Neuron (in vitro differentiated cells): ENCODE data around the gene OR2L13.
"Not testable (repeated sequence)": the region's sequence is repeated elsewhere in the genome, so short reads cannot be mapped to it uniquely, and the experiment has no call there.

Source experiments
- H2AFZ ChIP-seq: one replicate; pipeline ENCODE4 v1.6.1; 2013; ENCODE audit warnings: low read depth, mild to moderate bottlenecking, inconsistent platforms, low read length, moderate library complexity
- H3K27me3 ChIP-seq: one replicate; pipeline ENCODE4 v1.6.1; 2013; ENCODE audit warnings: low read length; ENCODE audit not compliant: insufficient read depth
- H3K36me3 ChIP-seq: one replicate; pipeline ENCODE4 v1.6.1; 2013; ENCODE audit warnings: low read length; ENCODE audit not compliant: insufficient read depth
- H3K4me1 ChIP-seq: one replicate; pipeline ENCODE4 v1.6.1; 2013; ENCODE audit warnings: low read length; ENCODE audit not compliant: insufficient read depth
- H3K4me3 ChIP-seq: 2 replicates; pipeline ENCODE4 v1.5.1; 2013; ENCODE audit warnings: mild to moderate bottlenecking, low read length, moderate library complexity
- H3K9me3 ChIP-seq: one replicate; pipeline ENCODE4 v1.6.1; 2013; ENCODE audit warnings: low read length

The OR2L13 gene, protein sequence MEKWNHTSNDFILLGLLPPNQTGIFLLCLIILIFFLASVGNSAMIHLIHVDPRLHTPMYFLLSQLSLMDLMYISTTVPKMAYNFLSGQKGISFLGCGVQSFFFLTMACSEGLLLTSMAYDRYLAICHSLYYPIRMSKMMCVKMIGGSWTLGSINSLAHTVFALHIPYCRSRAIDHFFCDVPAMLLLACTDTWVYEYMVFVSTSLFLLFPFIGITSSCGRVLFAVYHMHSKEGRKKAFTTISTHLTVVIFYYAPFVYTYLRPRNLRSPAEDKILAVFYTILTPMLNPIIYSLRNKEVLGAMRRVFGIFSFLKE

GRCh38 chr1:248094884-248095283 is at the start of gene OR2L13:
OR2L13 (plus strand) TSS chr1:248095184; CDS start chr1:248099376, 4,192 bp downstream.
- H3K9me3 ChIP-seq: no peaks in the 10 kb centered on the region
- H3K27me3 ChIP-seq: no peaks in the 10 kb centered on the region
- H3K4me1 ChIP-seq: no peaks in the 10 kb centered on the region
- H3K4me3 ChIP-seq: no peak within 1 kb of the TSS
- no peaks in the 10 kb centered on the region for H3K36me3 ChIP-seq
- no peak within 1 kb of the TSS for H2AFZ ChIP-seq

DNA sequence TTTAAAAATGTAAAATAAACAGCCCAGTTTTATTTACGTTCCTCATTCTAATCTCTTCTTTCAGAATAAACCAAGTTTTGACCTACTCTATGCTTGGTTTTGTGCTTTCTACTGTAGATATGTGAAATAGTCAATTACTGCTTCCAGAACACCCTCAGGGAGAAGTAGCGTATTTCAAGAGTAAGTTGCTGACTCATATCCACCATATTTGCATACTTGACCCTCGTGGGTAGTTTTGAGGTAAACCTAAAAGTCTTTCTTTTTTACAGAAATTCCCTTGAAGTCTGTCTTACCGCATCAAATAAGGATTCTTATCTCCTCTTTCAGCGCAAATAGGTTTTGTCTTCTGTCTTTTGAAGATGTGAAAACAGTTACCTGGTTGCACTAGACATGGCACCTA is 49.8 kb upstream of the OR2L13 start:
- Histone ChIP-seq H3K27me3 (no peaks in the 10 kb centered on the region), H3K4me1 (no peaks in the 10 kb centered on the region), H3K9me3 (no peaks in the 10 kb centered on the region), H3K4me3 (no peak overlapping the region), H2AFZ (no peak overlapping the region), H3K36me3 (no peaks in the 10 kb centered on the region)

- no peaks in the 10 kb centered on the region for H3K4me1 ChIP-seq
Measured at GRCh38 chr1:248046536-248046935, 48.4 kb upstream of the OR2L13 start, which contains the start of gene OR2L3. OR2L3 (plus strand) TSS chr1:248046836; CDS start chr1:248060682, 13,846 bp downstream.

DNA sequence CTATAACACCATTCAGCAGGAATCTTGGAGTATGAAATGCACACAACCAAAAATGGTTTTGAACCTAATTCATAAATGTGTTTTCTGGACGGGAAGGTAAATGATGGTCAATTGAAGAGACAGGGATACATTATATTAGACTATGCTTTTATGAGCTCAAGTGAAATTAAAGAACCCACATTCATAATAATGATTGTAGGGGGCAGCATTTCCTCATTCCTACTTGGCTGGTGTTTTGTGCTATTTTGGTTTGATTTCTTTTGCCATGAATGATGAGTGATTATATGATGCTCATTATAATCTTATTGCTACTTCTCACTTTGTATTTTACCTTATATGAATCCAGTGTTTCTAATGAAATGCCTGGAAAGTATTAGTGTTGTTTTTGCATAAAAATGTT is 48.0 kb upstream of the OR2L13 start:
- Histone ChIP-seq H3K4me3 (no peak overlapping the region), H3K9me3 (no peaks in the 10 kb centered on the region), H3K36me3 (no peaks in the 10 kb centered on the region), H2AFZ (no peak overlapping the region), H3K27me3 (no peaks in the 10 kb centered on the region), H3K4me1 (no peaks in the 10 kb centered on the region)

More at GRCh38 chr1:248046536-248046935, 48.4 kb upstream of the OR2L13 start, which contains the start of gene OR2L3:
- Histone ChIP-seq H3K27me3 (no peaks in the 10 kb centered on the region), H3K36me3 (no peaks in the 10 kb centered on the region), H3K4me3 (no peak within 1 kb of the TSS), H2AFZ (no peak within 1 kb of the TSS), H3K9me3 (no peaks in the 10 kb centered on the region)

- no peak overlapping the region for H2AFZ ChIP-seq
- H3K36me3 ChIP-seq: no peaks in the 10 kb centered on the region
- no peaks in the 10 kb centered on the region for H3K9me3 ChIP-seq
- H3K4me1 ChIP-seq: no peaks in the 10 kb centered on the region
- H3K27me3 ChIP-seq: no peaks in the 10 kb centered on the region
- no peak overlapping the region for H3K4me3 ChIP-seq
Measured at GRCh38 chr1:248054671-248055070, 40.3 kb upstream of the OR2L13 start.

DNA sequence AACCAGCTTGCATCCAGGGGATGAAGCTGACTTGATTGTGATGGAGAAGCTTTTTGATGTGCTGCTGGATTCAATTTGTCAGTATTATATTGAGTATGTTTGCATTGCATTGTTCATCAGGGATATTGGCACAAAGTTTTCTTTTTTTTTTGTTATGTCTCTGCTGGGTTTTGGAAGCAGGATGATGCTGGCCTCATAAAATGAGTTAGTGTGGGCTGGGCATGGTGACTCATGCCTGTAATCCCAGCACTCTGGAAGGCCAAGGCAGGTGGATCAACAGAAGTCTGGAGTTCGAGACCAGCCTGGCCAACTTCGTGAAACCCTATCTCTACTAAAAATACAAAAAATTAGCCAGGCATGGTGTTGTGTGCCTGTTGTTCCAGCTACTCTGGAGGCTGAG is 39.7 kb upstream of the OR2L13 start:
- Histone ChIP-seq H3K36me3 (no peaks in the 10 kb centered on the region), H3K4me1 (no peaks in the 10 kb centered on the region), H3K4me3 (no peak overlapping the region), H2AFZ (no peak overlapping the region), H3K9me3 (no peaks in the 10 kb centered on the region), H3K27me3 (no peaks in the 10 kb centered on the region)

- no peak overlapping the region for H3K4me3 ChIP-seq
- no peaks in the 10 kb centered on the region for H3K36me3 ChIP-seq
- H3K9me3 ChIP-seq: no peaks in the 10 kb centered on the region
- H3K4me1 ChIP-seq: no peaks in the 10 kb centered on the region
- H2AFZ ChIP-seq: no peak overlapping the region
- H3K27me3 ChIP-seq: no peaks in the 10 kb centered on the region
Measured at GRCh38 chr1:248065071-248065470, 29.9 kb upstream of the OR2L13 start.

DNA sequence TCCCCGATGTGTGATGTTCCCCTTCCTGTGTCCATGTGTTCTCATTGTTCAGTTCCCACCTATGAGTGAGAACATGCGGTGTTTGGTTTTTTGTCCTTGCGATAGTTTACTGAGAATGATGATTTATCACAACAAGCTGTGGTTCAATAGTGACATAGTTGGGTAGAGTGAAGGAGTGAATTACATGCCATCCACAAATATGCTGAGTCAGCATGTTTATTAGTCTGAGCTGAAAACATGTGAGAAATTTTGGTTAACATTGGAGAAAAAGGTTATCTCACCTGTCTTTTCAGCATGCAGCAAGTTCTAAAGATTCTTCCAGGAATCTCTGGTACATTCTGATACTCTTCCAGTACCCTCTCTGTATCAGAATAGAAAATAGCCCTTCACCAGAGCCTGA is 29.4 kb upstream of the OR2L13 start:
- H3K27me3 ChIP-seq: no peaks in the 10 kb centered on the region

DNA sequence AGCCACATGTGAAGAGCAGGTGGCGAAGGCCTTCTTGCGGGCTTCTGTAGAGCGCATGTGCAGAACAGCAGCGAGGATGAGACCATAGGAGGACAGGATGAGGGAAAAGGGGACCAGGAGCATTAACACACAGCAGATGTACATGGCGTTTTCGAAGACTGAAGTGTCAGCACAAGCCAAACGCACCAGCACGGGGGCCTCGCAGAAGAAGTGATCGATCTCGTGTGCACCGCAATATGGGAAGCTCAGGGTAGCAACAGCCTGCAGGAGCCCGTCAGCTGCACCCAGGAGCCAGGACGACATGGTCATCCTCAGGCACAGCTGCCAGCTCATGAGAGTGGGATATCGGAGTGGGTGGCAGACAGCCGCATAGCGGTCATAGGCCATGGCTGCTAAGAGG is 11.1 kb upstream of the OR2L13 start:
- H3K27me3 ChIP-seq, H3K4me1 ChIP-seq, H2AFZ ChIP-seq, H3K36me3 ChIP-seq, H3K9me3 ChIP-seq, H3K4me3 ChIP-seq: not testable (repeated sequence)

More for the DNA sequence above, 29.4 kb upstream of the OR2L13 start:
- H3K36me3 ChIP-seq: no peaks in the 10 kb centered on the region
- H2AFZ ChIP-seq: no peak overlapping the region
- H3K4me3 ChIP-seq: no peak overlapping the region
- H3K9me3 ChIP-seq: no peaks in the 10 kb centered on the region
- H3K4me1 ChIP-seq: no peaks in the 10 kb centered on the region

DNA sequence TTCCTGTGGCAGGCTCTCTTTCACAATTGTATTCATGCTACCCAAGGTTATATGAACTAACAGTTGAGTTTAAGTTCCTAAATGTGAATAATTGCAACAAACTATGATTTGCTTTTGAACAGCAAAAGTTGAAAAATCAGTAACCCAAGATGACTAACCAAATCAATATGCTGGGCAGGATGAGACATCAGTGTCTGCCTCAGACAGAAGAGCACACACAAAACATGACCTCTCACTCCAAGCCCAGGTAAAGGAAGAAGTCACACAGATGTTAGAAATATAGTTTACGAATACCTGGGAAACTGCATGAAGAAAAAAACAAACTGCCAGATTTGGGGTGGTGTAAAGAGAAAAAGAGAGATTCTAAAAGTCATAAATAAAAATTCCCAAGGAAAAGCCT is 3.5 kb downstream of the OR2L13 start:
- no peaks in the 10 kb centered on the region for H3K9me3 ChIP-seq

DNA sequence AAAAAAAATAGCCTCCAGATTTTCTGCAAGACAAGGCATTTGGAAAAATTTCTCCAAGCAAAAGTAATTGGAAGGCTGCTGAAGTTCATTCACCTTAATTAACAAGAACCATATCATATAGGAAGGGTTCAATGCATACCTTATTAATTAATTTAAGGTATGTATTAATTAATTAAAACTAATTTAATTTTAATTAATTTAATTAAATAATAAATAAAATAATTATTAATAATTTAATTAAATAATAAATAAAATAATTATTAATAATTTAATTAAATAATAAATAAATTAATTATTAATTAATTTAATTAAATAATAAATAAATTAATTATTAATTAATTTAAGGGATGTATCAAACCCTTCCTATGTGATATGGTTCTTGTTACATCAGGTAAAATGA is 7.9 kb downstream of the OR2L13 start:
- H2AFZ ChIP-seq: no peak overlapping the region

More for the DNA sequence above, 3.5 kb downstream of the OR2L13 start:
- Histone ChIP-seq H3K36me3 (no peaks in the 10 kb centered on the region), H3K4me1 (no peaks in the 10 kb centered on the region), H3K4me3 (no peak overlapping the region), H3K27me3 (no peaks in the 10 kb centered on the region), H2AFZ (no peak overlapping the region)

GRCh38 chr1:248111157-248111556 is 16.2 kb downstream of the OR2L13 start:
- Histone ChIP-seq H3K4me1 (no peaks in the 10 kb centered on the region), H3K27me3 (no peaks in the 10 kb centered on the region), H3K4me3 (no peak overlapping the region), H2AFZ (no peak overlapping the region), H3K36me3 (no peaks in the 10 kb centered on the region), H3K9me3 (no peaks in the 10 kb centered on the region)

More for the DNA sequence above, 7.9 kb downstream of the OR2L13 start:
- Histone ChIP-seq H3K9me3 (no peaks in the 10 kb centered on the region), H3K27me3 (no peaks in the 10 kb centered on the region), H3K4me3 (no peak overlapping the region), H3K4me1 (no peaks in the 10 kb centered on the region), H3K36me3 (no peaks in the 10 kb centered on the region)

GRCh38 chr1:248114890-248115289 is 19.9 kb downstream of the OR2L13 start:
- Histone ChIP-seq H3K36me3 (no peaks in the 10 kb centered on the region), H3K27me3 (no peaks in the 10 kb centered on the region), H3K4me3 (no peak overlapping the region), H2AFZ (no peak overlapping the region), H3K4me1 (no peaks in the 10 kb centered on the region), H3K9me3 (no peaks in the 10 kb centered on the region)

- H3K9me3 ChIP-seq: no peaks in the 10 kb centered on the region
- no peaks in the 10 kb centered on the region for H3K36me3 ChIP-seq
- no peak overlapping the region for H3K4me3 ChIP-seq
- no peaks in the 10 kb centered on the region for H3K27me3 ChIP-seq
- H2AFZ ChIP-seq: no peak overlapping the region
- no peaks in the 10 kb centered on the region for H3K4me1 ChIP-seq
Measured at GRCh38 chr1:248127653-248128052, 32.7 kb downstream of the OR2L13 start.
